D721Med (cell line): ENCODE results near the gene NEK9.
"Not testable (repeated sequence)": the region's sequence is repeated elsewhere in the genome, so short reads cannot be mapped to it uniquely, and the experiment has no call there.

Source experiments
- DNase-seq: peaks from one replicate; pipeline ENCODE4 v3.0.0; 2011; ENCODE audit warnings: low spot score; ENCODE audit not compliant: insufficient read length
- FAIRE-seq: peaks from 2 replicates; lab custom pipeline; 2011; peaks lifted over from hg19 to GRCh38; lab: Jason Lieb, UNC
- CTCF ChIP-seq: IDR thresholded peaks from 2 replicates; pipeline ENCODE4 v1.5.1; 2012; ENCODE audit warnings: mild to moderate bottlenecking, control low read depth; ENCODE audit not compliant: insufficient read depth; ENCODE audit errors: missing control alignments

The NEK9 gene

DNA sequence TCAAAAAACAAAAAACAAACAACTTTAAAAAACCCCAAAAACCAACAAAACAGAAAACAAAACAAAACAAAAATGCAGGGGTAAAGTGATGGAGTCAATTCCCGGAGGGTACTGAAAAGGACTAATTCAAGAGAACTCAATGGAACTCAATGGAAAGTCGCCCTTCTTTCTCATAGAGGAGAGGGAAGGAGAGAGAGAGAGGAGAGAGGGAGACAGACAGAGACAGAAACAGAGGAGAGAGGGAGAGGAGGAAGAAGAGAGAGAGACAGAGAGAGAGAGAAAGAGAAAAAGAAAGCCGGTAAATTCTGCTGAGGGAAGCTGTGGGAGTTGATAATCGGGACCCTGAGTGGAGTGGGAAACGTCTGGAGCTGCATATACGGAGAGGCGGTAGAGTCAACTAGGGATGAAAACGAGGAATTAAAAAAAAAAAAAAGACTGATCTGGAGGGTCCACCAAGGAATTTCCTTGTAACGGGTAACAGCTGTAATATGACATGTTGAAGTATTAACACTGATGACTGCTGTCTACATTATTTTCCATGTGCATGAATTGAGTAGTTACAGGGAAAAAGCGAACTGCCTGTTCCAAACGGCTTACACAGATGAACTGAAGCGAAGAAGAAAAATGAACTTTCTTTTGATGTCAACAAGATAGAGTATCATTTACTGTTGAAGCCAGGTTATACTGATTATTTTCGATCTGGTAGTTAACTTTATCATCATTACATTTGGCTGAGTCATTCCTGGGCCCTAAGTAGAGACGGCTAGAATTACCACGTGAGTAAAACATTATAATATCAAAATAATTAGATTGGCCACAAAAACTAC lies 58.3 kb downstream of the NEK9 start:
- TF ChIP-seq CTCF: no peak
- DNase-seq (no peak), FAIRE-seq (no peak)

DNA sequence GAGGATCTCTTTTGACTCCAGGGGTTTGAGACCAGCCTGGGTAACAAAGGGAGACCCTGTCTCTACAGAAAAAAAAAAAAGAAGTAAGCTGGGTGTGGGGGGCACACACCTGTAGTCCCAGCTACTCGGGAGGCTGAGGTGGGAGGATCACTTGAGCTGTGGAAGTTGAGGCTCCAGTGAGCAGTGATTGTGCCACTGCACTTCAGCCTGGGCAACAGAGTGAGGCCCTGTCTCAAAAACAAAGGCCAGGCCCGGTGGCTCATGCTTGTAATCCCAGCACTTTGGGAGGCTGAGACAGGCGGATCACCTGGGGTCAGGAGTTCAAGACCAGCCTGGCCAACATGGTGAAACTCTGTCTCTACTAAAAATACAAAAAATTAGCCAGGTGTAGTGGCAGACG lies 59.1 kb downstream of the NEK9 start:
- not testable (repeated sequence) for DNase-seq, FAIRE-seq

GRCh38 chr14:75067212-75067611 lies 59.6 kb downstream of the NEK9 start:
- no peak for TF ChIP-seq CTCF
- FAIRE-seq (no peak), DNase-seq (no peak)

GRCh38 chr14:75066691-75067090 lies 60.2 kb downstream of the NEK9 start:
- no peak for DNase-seq

DNA sequence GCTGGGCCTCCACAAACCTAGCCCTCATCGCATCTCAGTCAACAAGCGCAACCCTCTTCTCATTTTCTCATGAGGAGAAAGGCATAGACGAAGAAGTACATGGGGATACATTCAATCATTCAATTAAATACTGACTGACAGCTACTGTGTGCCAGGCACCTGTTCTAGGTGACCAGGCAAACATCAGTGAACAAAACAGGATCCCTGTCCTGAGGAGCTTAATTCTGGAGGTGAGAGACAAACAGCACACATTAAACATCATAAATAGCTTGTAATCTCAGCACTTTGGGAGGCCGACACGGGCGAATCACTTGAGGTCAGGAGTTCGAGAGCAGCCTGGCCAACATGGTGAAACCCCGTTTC lies 62.7 kb downstream of the NEK9 start:
- no peak for TF ChIP-seq CTCF
- DNase-seq (no peak), FAIRE-seq (no peak)

More at GRCh38 chr14:75066691-75067090, 60.2 kb downstream of the NEK9 start:
- no peak for TF ChIP-seq CTCF
- no peak for FAIRE-seq

DNA sequence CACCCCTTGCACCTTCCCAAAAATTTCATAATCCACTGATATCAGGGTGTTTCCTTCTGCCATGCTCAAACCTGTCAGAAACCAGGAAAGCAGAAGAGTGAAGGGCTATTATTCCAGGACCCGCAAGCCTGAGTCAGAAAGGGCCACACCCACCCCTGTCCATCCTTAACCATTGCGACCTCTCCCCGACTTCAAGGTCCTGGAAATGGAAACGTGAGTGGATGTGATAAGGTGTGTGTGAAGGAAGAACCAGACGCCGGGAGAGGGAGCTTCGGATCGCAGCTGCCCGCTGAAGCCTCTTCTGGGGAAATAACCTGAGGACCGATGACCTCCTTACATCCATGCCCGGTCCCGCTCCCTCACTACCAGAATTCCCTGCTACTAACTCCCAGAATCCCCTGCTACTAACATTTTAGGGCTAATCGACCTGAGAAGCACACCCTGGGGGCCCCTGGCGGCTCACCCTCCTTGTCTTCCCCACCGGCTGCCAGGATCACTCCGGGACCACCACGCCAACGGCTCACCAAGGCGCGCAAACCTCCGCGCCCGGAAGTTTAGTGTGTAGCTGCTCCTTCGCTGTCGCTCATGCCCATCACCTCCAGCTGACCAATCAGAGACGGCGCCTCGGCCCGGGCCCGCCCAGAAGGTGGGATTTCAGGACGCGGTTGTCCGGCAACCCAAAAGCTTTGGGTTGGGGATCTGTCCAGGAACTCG lies 63.2 kb downstream of the NEK9 start, which contains the start of gene ACYP1:
ACYP1 (minus strand) TSS at position 534 of the 714 bp plus-strand sequence; CDS start at position 63, 471 bp downstream.
- no peak for TF ChIP-seq CTCF
- no peak for FAIRE-seq
- DNase-seq: peak; percentile 51

DNA sequence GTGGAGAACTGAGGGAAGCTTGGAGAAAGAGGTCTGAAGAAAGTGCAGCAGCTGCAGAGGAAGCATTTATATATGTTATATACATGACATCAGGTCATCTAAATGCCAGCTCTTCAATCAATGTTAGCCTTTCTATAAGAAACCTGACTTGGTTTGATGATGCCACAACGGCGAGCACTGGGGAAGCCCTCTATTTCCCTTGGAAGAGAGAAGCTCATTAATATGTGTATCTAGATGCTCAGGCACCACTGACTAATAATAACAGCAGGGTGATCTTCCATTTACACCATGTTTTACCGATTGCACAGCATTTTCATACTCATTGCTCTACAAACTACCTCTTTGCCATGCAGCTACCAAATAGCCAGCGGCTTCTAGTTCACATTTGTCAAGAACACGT lies 63.8 kb downstream of the NEK9 start:
- no peak for DNase-seq
- no peak for FAIRE-seq
- no peak for TF ChIP-seq CTCF
